Ectodermal cell (in vitro differentiated cells): ENCODE results near the gene GBGT1.

Experiments used
- H3K27ac ChIP-seq: 2 replicates; pipeline ENCODE4 v1.7.0; 2013; ENCODE audit warnings: mild to moderate bottlenecking, low read depth, low read length; ENCODE audit not compliant: insufficient read depth, poor library complexity, severe bottlenecking
- H3K27me3 ChIP-seq: 2 replicates; pipeline ENCODE4 v1.7.0; 2013; ENCODE audit warnings: mild to moderate bottlenecking, low read length; ENCODE audit not compliant: insufficient read depth, control insufficient read depth, poor library complexity, severe bottlenecking
- H3K36me3 ChIP-seq: one replicate; pipeline ENCODE4 v1.7.0; 2013; ENCODE audit warnings: low read length; ENCODE audit not compliant: control insufficient read depth, insufficient read depth
- H3K4me1 ChIP-seq: one replicate; pipeline ENCODE4 v1.7.0; 2013; ENCODE audit warnings: low read length; ENCODE audit not compliant: control insufficient read depth, insufficient read depth
- H3K4me3 ChIP-seq: 2 replicates; pipeline ENCODE4 v1.7.0; 2013; ENCODE audit warnings: low read depth, low read length, control low read depth; ENCODE audit not compliant: insufficient read depth
- H3K9me3 ChIP-seq: 2 replicates; pipeline ENCODE4 v1.7.0; 2013; ENCODE audit warnings: mild to moderate bottlenecking, low read length, moderate library complexity; ENCODE audit not compliant: control insufficient read depth
- WGBS, 2 experiments: methylation state at CpG; one replicate each; pipeline ENCODE4 v1.1.7; 2013; ENCODE audit warnings: missing lambda C conversion rate in 2 of 2; 5-methylcytosine and 5-hydroxymethylcytosine counted together

The GBGT1 gene

DNA sequence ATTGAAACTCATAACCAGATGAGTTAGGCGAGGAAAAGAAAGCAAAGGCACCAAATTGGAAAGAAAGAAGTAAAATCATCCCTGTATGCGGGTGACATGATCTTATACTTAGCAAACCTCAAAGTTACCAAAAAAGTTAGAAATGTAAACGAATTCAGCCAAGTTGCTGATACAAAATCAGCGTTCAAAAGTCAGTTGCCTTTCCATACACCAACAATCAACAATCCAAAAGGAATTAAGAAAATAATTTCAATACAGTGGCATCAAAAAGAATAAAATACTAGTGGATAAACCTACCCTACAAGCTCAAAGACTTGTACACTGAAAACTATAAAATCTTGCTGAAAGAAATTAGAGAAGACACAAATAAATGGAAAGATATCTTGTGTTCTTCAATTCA, 30.9 kb upstream of the GBGT1 start:
- 81 to 91% methylated on average over 4 of the region's 4 CpGs for WGBS, 2 experiments
- no peaks in the 10 kb centered on the region for H3K9me3 ChIP-seq
- H3K36me3 ChIP-seq, result no peaks in the 10 kb centered on the region
- no peaks in the 10 kb centered on the region for H3K4me1 ChIP-seq
- H3K4me3 ChIP-seq, result no peak overlapping the region
- H3K27ac ChIP-seq, result no peak overlapping the region
- peaks cover 4% of the 10 kb centered on the region for H3K27me3 ChIP-seq

DNA sequence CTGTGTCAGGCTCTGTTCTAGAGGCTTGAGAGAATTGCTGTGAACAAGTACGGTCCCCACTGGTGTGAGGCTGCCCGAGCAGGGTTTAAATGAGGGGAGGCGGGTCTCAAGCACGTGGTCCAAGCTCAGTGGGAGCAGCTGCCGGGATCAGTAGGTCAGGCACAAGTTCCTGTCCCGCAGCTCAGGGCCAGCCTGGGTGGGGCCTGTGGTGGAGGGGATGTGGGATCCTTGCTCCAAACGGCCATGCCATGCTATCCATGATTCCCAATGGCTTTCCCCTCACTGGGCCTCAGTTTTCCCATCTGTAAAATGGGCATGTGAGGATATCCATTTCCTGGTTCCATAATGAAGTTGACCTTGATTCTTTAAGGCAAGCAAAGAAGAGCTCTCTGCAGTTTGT, 28.3 kb upstream of the GBGT1 start:
- H3K36me3 ChIP-seq, result no peaks in the 10 kb centered on the region
- 64 to 69% methylated on average over 7 of the region's 7 CpGs for WGBS, 2 experiments

DNA sequence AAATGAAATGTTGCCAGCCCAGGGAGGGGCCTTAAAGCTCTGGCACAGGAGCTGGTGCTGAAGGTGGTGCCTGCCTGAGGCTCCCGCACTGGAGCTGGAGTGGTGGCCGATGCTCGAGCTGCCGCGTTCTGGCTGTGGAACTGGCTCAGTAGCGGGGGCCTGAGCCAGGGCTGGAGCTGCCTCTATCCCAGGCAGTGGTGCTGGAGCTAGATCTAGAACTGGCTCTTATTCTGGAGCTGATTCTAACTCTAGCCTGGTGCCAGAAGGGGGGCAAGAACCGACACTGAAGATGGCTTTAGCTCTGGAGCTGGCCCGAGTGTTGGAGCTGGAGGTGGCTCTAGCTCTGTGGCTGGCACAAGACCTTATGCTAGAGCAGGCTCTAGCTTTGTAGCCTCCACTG, 26.1 kb upstream of the GBGT1 start:
- H3K4me1 ChIP-seq, result no peaks in the 10 kb centered on the region
- peaks cover 32% of the 10 kb centered on the region for H3K27me3 ChIP-seq

More for the DNA sequence above, 28.3 kb upstream of the GBGT1 start:
- H3K27me3 ChIP-seq, result peaks cover 26% of the 10 kb centered on the region
- H3K27ac ChIP-seq, result no peak overlapping the region
- no peaks in the 10 kb centered on the region for H3K4me1 ChIP-seq
- H3K4me3 ChIP-seq, result no peak overlapping the region
- H3K9me3 ChIP-seq, result no peaks in the 10 kb centered on the region

DNA sequence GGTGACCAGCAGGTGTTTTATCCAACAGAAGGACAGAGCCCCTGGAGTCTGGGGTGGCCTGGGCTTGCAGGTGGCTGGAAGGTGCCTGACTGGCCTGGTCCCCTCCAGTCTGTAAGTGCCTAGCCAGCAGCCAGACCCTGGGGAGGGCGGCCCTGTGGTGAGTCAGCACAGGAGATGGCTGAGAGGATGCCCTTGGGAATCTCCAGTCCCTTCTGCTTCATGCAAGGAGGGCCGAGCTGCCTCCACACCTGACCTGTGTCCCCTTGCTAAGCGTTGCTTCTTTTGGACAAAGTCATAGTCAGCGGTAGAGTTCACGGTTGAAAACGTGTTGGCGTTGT, 25.1 kb upstream of the GBGT1 start:
- Histone ChIP-seq H3K9me3 (no peaks in the 10 kb centered on the region), H3K4me1 (no peaks in the 10 kb centered on the region), H3K27ac (no peak overlapping the region), H3K4me3 (no peak overlapping the region), H3K36me3 (no peaks in the 10 kb centered on the region), H3K27me3 (peaks cover 40% of the 10 kb centered on the region)
- WGBS, 2 experiments, result 86 to 87% methylated on average over 7 of the region's 7 CpGs

More for the DNA sequence above, 26.1 kb upstream of the GBGT1 start:
- 87 to 88% methylated on average over 8 of the region's 8 CpGs for WGBS, 2 experiments
- no peak overlapping the region for H3K4me3 ChIP-seq
- H3K9me3 ChIP-seq, result no peaks in the 10 kb centered on the region
- H3K27ac ChIP-seq, result no peak overlapping the region
- no peaks in the 10 kb centered on the region for H3K36me3 ChIP-seq

DNA sequence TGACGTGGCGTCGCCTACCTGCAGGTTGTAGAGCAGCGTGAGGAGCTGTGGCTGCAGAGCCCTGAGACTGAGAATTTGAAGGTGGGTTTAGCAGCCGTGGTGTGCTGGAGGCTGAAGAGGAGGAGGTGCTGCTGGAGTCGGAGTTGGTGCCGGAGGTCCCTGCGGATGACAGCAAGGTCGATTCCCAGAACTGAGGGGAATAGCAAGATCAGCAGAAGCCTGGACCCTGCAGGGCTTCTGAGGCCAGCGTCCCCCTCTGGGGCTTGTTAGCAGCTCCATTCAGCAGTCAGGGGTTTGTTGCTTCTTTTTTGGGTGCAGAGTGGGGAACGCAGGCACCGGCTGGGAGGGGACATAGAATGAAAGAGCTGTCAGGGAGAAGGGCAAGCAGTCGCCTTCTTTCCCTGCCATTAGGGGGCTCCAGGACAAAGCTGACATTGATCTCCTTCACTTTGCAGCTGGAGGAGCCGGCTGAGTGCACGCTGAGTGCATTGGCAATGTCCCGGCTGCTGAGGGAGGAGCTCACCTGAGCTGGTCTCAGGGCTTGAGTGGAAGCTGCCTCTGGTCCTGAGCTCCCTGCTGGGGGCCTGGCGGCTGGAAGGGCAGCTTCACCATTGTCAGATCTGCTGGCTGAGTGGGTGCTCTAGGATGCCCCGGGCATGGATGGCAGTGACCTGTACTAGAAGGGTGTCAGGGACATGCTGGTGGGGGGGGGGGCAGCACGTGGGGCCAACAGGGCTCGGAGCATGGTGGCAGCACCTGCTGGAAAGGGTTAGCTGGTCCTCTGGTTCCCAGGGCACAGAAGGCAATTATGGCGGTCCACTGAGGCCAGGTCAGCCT, 24.5 kb upstream of the GBGT1 start:
- Histone ChIP-seq H3K4me1 (no peaks in the 10 kb centered on the region), H3K27me3 (peaks cover 43% of the 10 kb centered on the region), H3K9me3 (no peaks in the 10 kb centered on the region), H3K36me3 (no peaks in the 10 kb centered on the region), H3K4me3 (no peak overlapping the region), H3K27ac (no peak overlapping the region)
- WGBS, 2 experiments, result 51 to 54% methylated on average over 21 of the region's 21 CpGs

DNA sequence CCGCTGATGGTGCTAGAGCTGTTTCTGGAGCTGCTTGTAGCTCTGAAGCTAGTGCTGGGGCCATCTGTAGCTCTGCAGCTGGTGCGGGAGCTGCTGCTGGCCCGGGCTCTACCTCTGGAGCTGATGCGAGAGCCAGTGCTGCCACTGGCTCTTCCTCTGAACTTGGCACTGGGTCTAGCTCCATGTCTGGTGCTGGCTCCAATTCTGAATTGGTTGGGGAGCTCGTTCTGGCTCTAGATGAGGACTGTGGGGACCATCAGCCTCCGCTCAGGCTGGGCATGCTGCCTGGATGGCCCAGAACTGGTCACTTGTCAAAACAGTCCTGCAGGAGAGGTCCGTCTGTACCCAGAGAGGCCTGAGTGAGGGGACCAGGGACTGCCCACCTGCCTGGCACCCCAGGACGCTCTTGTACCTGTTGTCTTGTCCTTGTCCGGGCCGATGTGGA, 23.9 kb upstream of the GBGT1 start:
- Histone ChIP-seq H3K27me3 (peaks cover 50% of the 10 kb centered on the region), H3K9me3 (no peaks in the 10 kb centered on the region), H3K4me1 (no peaks in the 10 kb centered on the region), H3K27ac (no peak overlapping the region), H3K4me3 (no peak overlapping the region), H3K36me3 (no peaks in the 10 kb centered on the region)
- WGBS, 2 experiments, result 86 to 87% methylated on average over 10 of the region's 10 CpGs

DNA sequence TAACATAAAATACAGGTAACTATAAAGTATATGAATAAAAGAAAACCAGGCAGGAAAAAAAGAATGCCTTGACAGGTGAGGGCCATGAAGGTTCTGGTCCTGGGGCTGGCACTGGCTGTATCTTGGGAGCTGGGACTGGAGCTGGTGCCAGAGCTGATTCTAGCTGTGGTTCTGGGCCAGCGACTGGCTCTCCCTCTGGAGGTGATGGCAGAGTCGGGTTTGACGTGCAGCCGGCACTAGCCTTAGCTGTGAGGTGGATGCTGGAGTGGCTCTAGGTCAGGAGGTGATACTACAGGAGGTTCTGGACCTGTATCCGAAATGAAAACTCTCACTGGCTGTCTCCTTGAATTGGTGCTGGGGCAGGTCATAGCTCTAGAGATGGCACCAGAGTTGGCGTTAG, 23.0 kb upstream of the GBGT1 start:
- Histone ChIP-seq H3K4me3 (no peak overlapping the region), H3K9me3 (no peaks in the 10 kb centered on the region), H3K36me3 (no peaks in the 10 kb centered on the region), H3K4me1 (no peaks in the 10 kb centered on the region), H3K27ac (no peak overlapping the region), H3K27me3 (peaks cover 57% of the 10 kb centered on the region)
- WGBS, 2 experiments, result 81 to 83% methylated on average over 6 of the region's 6 CpGs

DNA sequence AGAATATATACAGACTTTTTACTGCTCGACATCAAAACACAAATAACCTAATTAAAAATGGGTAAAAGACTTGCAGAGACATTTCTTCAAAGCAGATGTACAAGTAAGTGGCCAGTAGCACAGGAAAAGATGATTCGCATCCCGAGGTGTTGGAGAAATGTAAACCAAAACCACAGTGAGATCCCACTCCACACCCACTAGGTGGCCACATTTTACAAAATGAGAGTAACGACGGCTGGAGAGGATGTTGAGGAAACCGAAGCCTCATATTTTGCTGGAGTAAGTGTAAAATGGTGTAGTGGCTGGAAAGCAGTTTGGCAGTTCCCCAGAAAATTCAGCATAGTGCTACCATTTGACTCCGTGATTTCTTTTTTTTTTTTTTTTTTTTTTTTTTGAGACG, 21.3 kb upstream of the GBGT1 start:
- Histone ChIP-seq H3K27me3 (peaks cover 57% of the 10 kb centered on the region), H3K4me1 (no peaks in the 10 kb centered on the region), H3K27ac (no peak overlapping the region), H3K4me3 (no peak overlapping the region), H3K36me3 (no peaks in the 10 kb centered on the region), H3K9me3 (no peaks in the 10 kb centered on the region)
- WGBS, 2 experiments, result 46 to 54% methylated on average over 7 of the region's 8 CpGs

DNA sequence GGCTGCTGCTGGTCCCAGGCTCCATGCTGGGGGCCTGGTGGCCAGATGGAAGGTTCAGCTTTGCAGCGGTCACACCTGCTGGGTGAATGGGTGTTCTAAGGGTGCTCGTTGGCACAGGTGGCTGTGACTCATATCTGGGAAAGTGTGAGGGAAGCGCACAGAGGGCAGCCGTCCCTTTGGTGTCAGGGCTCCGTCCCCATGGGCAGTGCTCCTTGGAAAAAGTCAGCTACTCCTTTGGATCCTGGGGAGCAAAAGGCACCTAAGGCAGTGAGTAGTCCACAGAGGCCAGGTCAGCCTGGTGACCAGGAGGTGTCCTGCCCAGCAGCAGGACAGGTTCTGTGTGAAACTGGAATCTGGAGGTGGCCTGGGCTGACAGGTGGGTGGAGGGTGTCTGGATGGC, 18.4 kb upstream of the GBGT1 start:
- H3K9me3 ChIP-seq, result no peaks in the 10 kb centered on the region
- H3K27me3 ChIP-seq, result peaks cover 36% of the 10 kb centered on the region
- no peak overlapping the region for H3K27ac ChIP-seq
- no peaks in the 10 kb centered on the region for H3K36me3 ChIP-seq
- no peak overlapping the region for H3K4me3 ChIP-seq
- H3K4me1 ChIP-seq, result no peaks in the 10 kb centered on the region
- WGBS, 2 experiments, result 79 to 80% methylated on average over 5 of the region's 5 CpGs

DNA sequence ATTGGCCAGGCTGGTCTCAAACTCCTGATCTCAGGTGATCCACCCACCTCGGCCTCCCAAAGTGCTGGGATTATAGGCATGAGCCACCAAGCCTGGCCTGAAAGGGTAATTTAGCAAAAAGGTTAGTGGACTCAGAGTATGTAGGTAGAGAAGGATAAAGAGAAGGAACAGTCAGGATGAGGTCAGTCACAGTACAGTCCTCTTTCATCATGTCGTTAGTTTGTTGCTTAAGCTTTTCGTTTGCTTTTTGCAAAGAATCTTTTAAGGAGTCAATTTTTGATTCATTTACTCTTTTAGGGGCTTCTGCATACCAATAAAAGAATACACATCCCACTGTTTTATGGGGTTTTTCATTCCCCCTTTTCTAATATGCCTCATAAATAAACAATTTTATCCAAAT, 17.8 kb upstream of the GBGT1 start:
- no peaks in the 10 kb centered on the region for H3K36me3 ChIP-seq
- H3K4me1 ChIP-seq, result no peaks in the 10 kb centered on the region
- H3K27me3 ChIP-seq, result peaks cover 30% of the 10 kb centered on the region
- H3K27ac ChIP-seq, result no peak overlapping the region
- H3K4me3 ChIP-seq, result no peak overlapping the region
- no peaks in the 10 kb centered on the region for H3K9me3 ChIP-seq
- 88 to 91% methylated on average over 3 of the region's 3 CpGs for WGBS, 2 experiments
